ENCODE data around the gene PNP. TPM values are rescaled to one million over a fixed set of nuclear protein-coding genes. Genes with fewer than 3 reads are reported as not detected.
"Not testable (repeated sequence)": the region's sequence is repeated elsewhere in the genome, so short reads cannot be mapped to it uniquely, and the experiment has no call there.

The PNP gene
- total and polyA plus RNA-seq, 2 donors, result 12.5 to 25.9 TPM

DNA sequence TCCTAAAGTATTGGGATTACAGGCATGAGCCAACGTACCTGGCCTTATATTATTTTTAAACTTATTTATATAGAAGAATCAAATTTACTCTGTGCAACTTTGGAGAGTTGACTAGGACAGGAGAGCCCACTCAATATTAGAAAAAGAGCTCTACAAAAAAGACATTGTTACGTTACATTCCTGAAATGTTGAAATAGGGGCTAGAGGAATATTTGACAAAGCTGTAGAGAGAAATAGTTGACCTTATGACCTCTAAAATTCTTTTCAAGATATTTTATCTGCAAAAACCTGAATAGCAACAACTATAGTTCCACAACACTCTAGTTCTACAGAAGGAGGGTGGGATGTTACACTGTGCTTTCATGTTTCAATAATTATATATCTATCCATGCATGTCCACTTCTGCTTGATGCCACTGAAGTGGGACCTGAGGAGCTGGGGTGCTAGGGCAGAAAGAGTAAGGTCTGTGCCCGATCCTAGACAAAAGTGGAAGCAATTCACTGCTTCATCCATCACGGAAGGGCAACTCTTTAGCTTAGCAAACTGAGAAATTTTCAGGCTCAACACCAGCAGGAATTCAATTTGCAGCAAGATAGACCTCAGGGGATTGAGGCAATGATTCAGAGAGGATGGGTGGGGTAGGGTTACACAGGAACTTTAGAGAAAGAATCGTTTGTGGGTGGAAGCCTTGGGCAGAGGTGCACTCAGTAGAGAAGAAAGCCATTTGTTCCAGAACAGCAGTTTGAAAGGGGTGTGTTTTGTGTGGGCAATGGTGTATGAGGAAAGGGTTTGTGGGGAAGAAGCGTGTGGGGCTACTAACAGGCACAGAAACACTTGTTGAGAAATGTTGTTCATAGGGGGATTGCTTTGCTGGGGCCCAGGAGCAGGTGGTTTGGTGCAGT, 20.1 kb downstream of the PNP start:
- Histone ChIP-seq H3K27ac (ENCODE audit: low read depth) (no peak overlapping the region), H3K4me3 (ENCODE audit: low read depth, low read length) (no peak overlapping the region), H3K36me3 (ENCODE audit: insufficient read depth) (no peaks in the 10 kb centered on the region), H3K4me1 (ENCODE audit: insufficient read depth) (no peaks in the 10 kb centered on the region)
- DNase-seq (ENCODE audit: extremely low spot score), result no peak
- WGBS, result 47% methylated on average over 6 of the region's 6 CpGs

DNA sequence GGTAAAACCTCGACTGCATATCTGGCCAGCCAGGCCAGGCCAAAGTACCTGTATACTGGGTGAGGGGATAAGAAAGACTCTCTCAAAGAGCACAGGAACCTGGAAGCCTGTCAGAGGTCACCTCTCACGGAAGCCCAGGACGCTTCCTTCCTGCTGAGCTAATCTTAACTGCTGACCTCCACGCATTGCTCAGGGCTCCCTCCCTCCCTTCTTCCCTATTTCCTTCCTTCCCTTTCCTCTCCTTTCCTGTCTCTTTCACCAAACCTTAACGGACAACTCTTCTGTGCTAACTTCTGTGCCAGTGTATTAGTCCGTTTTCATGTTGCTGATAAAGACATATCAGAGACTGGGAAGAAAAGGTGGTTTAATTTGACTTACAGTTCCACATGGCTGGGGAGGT, 21.4 kb downstream of the PNP start:
- DNase-seq (ENCODE audit: extremely low spot score), result no peak
- Histone ChIP-seq H3K36me3 (ENCODE audit: insufficient read depth) (no peaks in the 10 kb centered on the region), H3K4me3 (ENCODE audit: low read depth, low read length) (no peak overlapping the region), H3K4me1 (ENCODE audit: insufficient read depth) (no peaks in the 10 kb centered on the region), H3K27ac (ENCODE audit: low read depth) (no peak overlapping the region)
- WGBS, result 55% methylated on average over 6 of the region's 6 CpGs

DNA sequence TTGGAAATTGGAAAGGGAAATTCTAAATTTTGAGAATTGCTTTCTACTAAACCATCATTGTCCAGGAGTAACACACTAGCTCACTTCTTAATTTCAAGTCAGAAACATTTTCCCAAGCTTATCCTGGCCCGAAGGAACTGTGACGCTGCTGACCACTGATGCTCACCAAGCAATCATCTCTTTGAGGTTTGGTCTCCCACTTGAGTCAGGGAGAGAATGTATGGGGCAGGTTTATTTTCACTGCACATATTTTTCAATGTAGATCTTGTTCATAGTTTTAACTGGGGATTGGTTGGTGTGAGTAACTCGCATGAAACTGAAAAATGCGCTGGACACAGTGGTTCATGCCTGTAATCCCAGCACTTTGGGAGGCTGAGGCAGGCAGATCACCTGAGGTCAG, 23.3 kb downstream of the PNP start:
- H3K4me3 ChIP-seq (ENCODE audit: low read depth, low read length), result no peak overlapping the region
- H3K27ac ChIP-seq (ENCODE audit: low read depth), result no peak overlapping the region
- no peak for DNase-seq (ENCODE audit: extremely low spot score)
- WGBS, result 92% methylated on average over 4 of the region's 4 CpGs
- no peaks in the 10 kb centered on the region for H3K4me1 ChIP-seq (ENCODE audit: insufficient read depth)
- no peaks in the 10 kb centered on the region for H3K36me3 ChIP-seq (ENCODE audit: insufficient read depth)

DNA sequence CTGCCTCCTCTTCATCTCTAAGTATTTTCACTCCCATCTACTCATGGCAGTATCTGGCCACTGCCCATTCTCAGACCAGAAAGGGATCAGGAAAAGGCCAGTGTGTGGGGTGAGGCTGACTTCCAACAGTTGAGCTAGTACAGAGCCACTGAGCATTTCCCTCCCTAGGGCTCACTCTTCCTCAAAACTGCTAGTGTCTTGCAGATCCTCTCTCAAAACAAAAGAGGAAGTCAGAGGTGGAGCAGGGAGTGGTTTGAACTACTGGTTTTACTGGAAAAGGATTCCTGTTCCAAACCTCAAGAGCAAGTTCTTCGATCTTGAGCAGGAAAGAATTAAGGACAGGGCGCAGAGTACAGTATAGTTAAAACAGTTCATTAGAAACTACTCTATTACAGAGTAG, 24.4 kb downstream of the PNP start:
- 58% methylated on average over 2 of the region's 2 CpGs for WGBS
- Histone ChIP-seq H3K4me1 (ENCODE audit: insufficient read depth) (no peaks in the 10 kb centered on the region), H3K4me3 (ENCODE audit: low read depth, low read length) (no peak overlapping the region), H3K27ac (ENCODE audit: low read depth) (no peak overlapping the region), H3K36me3 (ENCODE audit: insufficient read depth) (no peaks in the 10 kb centered on the region)
- DNase-seq (ENCODE audit: extremely low spot score), result no peak

DNA sequence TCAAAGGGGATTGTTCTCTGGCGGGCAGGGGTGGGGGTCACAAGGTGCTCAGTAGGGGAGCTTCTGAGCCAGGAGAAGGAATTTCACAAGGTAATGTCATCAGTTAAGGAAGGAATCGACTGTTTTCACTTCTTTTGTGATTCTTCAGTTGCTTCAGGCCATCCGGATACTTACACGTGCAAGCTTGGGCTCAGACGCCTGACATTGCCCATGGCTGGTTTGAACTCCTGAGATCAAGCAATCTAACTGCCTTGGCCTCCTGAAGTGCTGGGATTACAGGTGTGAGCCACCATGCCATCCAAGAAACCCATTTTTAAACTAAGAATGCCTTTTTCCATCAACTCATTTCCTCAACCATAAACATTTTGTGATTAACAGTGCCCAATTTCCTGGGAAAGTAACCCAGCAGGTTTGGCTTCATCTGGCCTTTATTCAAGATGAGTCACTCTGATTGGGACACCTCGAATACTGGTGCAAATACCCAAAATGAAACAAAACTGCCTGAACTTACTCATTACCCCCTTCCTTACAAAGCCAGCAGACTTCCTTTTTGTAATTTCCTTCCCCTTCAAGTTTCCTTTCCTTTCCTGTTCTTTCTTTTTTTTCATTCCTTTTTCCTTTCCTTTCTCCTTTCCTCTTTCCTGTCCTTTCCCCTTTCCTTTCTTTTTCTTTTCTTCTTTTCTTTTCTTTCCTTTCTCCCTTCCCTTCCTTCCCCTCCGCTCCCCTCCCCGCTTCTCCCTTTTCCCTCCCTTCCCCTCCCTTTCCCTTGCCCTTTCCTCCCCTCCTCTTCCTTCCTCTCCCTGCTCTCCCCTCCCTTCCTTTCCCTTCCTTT, 25.9 kb downstream of the PNP start:
- H3K27ac ChIP-seq (ENCODE audit: low read depth), result no peak overlapping the region
- 72% methylated on average over 8 of the region's 8 CpGs for WGBS
- H3K4me3 ChIP-seq (ENCODE audit: low read depth, low read length), result no peak overlapping the region
- H3K4me1 ChIP-seq (ENCODE audit: insufficient read depth), result no peaks in the 10 kb centered on the region
- no peak for DNase-seq (ENCODE audit: extremely low spot score)
- no peaks in the 10 kb centered on the region for H3K36me3 ChIP-seq (ENCODE audit: insufficient read depth)

DNA sequence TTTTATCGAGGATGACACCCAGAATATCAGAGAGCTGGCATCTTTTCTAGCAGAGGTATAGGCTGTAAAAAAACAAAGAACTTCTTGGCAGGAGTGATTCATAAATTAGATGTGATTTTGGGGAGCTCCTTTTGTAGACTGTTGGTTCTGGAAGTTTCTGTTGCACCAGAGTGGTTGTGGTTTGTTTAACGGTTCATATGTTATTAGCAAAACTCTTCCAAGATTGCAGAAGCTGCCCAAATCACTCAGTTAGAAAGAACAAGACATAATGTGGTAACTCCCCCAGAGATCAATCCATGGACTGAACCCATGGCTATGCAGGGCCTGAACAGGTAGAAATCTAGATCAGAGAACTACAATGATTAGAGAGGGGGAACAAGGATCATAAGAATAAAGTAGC, 29.4 kb downstream of the PNP start:
- no peak overlapping the region for H3K27ac ChIP-seq (ENCODE audit: low read depth)
- no peaks in the 10 kb centered on the region for H3K4me1 ChIP-seq (ENCODE audit: insufficient read depth)
- H3K36me3 ChIP-seq (ENCODE audit: insufficient read depth), result no peaks in the 10 kb centered on the region
- 83% methylated on average over 2 of the region's 2 CpGs for WGBS
- H3K4me3 ChIP-seq (ENCODE audit: low read depth, low read length), result no peak overlapping the region
- DNase-seq (ENCODE audit: extremely low spot score), result no peak

DNA sequence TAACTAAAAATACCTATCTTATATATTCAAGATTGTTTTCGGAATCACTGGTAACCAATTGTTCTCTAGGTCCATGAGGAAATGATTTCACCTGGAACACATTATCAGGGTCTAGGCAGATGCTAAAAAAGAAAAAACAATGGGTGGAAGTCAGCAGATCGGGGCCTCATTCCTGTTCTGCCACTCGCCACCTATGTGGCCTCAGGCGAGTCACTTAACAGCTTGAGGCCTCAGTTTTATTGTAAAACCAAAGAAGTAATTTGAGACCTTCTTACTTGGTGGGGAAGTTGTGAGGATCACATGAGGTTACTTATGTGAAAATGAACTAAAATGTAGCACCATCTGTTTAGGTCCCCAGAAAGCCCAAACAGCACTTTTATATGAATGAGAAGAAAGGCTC, 29.9 kb downstream of the PNP start:
- 53% methylated on average over 4 of the region's 4 CpGs for WGBS
- DNase-seq (ENCODE audit: extremely low spot score), result no peak
- no peak overlapping the region for H3K27ac ChIP-seq (ENCODE audit: low read depth)
- H3K36me3 ChIP-seq (ENCODE audit: insufficient read depth), result no peaks in the 10 kb centered on the region
- H3K4me3 ChIP-seq (ENCODE audit: low read depth, low read length), result no peak overlapping the region
- H3K4me1 ChIP-seq (ENCODE audit: insufficient read depth), result no peaks in the 10 kb centered on the region

DNA sequence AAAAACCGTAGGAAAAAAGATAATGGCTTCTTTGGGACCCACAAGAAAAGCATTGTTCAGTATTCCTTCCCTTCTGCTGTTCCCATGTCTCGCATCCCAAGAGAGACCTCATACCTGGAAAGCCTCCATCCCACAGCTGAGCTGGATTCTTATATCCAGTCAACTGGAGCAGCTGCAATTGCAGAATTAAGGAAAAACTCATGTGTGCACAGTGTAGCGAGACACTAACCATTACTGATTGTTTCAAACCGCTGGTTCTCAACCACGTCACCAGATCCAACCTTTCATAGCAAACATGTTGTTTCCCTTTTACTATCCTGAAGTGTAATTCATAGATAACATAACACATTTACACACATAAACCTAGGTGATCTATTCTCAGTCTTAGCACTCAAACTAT, 30.7 kb downstream of the PNP start:
- Histone ChIP-seq H3K36me3 (ENCODE audit: insufficient read depth) (no peaks in the 10 kb centered on the region), H3K4me3 (ENCODE audit: low read depth, low read length) (no peak overlapping the region), H3K4me1 (ENCODE audit: insufficient read depth) (no peaks in the 10 kb centered on the region), H3K27ac (ENCODE audit: low read depth) (no peak overlapping the region)
- no peak for DNase-seq (ENCODE audit: extremely low spot score)
- WGBS, result 87% methylated on average over 5 of the region's 5 CpGs

DNA sequence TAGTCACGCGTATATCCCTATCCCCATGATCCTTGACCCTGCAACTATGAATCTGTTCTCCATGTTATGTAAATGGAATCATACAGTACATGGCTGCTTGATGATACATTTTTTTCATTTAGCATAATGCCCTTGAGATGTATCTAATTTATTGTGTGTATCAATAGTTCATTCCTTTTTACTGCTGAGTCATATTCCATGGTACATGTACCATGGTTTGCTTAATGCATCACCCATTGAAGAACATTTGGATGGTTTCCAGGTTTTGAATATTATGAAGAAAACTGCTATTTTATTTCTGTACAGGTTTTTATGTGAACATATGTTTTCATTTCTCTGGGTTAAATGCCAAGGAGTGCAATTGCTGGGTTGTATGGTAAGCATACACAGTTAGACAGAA, 32.1 kb downstream of the PNP start:
- 92% methylated on average over 2 of the region's 2 CpGs for WGBS
- Histone ChIP-seq H3K36me3 (ENCODE audit: insufficient read depth) (no peaks in the 10 kb centered on the region), H3K27ac (ENCODE audit: low read depth) (no peak overlapping the region), H3K4me3 (ENCODE audit: low read depth, low read length) (no peak overlapping the region), H3K4me1 (ENCODE audit: insufficient read depth) (no peaks in the 10 kb centered on the region)
- DNase-seq (ENCODE audit: extremely low spot score), result no peak

DNA sequence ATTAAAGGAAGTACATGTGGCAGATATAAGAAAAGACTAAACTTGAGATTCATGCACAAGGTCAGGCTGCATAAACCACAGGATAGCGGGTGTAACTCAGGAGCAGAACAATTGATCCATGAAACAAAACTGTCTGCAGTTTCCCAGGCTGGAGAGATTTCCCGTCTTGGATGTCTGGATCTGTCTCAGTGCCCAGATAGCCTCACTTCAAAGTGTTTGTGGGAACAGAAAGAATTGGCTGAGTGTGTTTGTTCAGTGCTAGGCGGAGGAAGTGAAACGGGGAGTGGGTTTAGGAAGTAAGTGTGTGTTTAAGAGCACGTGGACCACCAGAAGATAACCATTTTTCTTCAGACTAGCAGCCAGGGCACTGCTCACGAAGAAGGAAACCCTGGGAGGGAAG, 34.7 kb downstream of the PNP start:
- no peak overlapping the region for H3K27ac ChIP-seq (ENCODE audit: low read depth)
- DNase-seq (ENCODE audit: extremely low spot score), result no peak
- 46% methylated on average over 6 of the region's 6 CpGs for WGBS
- H3K4me1 ChIP-seq (ENCODE audit: insufficient read depth), result no peaks in the 10 kb centered on the region
- H3K4me3 ChIP-seq (ENCODE audit: low read depth, low read length), result no peak overlapping the region
- no peaks in the 10 kb centered on the region for H3K36me3 ChIP-seq (ENCODE audit: insufficient read depth)

DNA sequence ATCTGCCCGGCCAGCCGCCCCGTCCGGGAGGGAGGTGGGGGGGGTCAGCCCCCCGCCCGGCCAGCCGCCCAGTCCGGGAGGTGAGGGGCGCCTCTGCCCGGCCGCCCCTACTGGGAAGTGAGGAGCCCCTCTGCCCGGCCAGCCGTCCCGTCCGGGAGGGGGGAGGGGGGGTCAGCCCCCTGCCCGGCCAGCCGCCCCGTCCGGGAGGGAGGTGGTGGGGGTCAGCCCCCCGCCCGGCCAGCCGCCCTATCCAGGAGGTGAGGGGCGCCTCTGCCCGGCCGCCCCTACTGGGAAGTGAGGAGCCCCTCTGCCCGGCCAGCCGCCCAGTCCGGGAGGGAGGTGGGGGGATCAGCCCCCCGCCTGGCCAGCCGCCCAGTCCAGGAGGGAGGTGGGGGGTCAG, 37.1 kb downstream of the PNP start:
- not testable (repeated sequence) for H3K4me3 ChIP-seq (ENCODE audit: low read depth, low read length); H3K4me1 ChIP-seq (ENCODE audit: insufficient read depth); H3K36me3 ChIP-seq (ENCODE audit: insufficient read depth); DNase-seq (ENCODE audit: extremely low spot score); H3K27ac ChIP-seq (ENCODE audit: low read depth)
- 92% methylated on average over 11 of the region's 30 CpGs for WGBS

DNA sequence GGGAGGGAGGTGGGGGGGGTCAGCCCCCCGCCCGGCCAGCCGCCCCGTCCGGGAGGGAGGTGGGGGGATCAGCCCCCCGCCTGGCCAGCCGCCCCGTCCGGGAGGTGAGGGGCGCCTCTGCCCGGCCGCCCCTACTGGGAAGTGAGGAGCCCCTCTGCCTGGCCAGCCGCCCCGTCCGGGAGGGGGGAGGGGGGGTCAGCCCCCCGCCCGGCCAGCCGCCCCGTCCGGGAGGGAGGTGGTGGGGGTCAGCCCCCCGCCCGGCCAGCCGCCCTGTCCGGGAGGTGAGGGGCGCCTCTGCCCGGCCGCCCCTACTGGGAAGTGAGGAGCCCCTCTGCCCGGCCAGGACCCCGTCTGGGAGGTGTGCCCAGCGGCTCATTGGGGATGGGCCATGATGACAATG, 37.5 kb downstream of the PNP start:
- WGBS, result no CpG with 5 or more reads among the region's 30 CpGs
- H3K4me3 ChIP-seq (ENCODE audit: low read depth, low read length); H3K4me1 ChIP-seq (ENCODE audit: insufficient read depth); DNase-seq (ENCODE audit: extremely low spot score); H3K27ac ChIP-seq (ENCODE audit: low read depth); H3K36me3 ChIP-seq (ENCODE audit: insufficient read depth): not testable (repeated sequence)

DNA sequence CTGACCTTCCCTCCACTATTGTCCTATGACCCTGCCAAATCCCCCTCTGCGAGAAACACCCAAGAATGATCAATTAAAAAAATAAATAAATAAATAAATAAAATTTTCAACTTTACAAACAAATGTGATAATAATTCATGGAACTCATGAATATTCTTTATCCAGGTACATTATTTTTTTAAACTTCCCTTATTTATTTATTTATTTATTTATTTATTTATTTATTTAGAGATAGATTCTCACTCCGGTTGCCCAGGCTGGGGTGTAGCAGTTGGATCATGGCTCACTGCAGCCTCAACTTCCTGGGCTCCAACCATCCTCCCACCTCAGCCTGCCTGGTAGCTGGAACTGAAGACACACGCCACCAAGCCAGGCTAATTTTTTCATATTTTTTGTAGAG, 38.3 kb downstream of the PNP start:
- WGBS, result 91% methylated on average over 3 of the region's 3 CpGs
- not testable (repeated sequence) for DNase-seq (ENCODE audit: extremely low spot score); H3K4me3 ChIP-seq (ENCODE audit: low read depth, low read length); H3K4me1 ChIP-seq (ENCODE audit: insufficient read depth); H3K27ac ChIP-seq (ENCODE audit: low read depth); H3K36me3 ChIP-seq (ENCODE audit: insufficient read depth)

DNA sequence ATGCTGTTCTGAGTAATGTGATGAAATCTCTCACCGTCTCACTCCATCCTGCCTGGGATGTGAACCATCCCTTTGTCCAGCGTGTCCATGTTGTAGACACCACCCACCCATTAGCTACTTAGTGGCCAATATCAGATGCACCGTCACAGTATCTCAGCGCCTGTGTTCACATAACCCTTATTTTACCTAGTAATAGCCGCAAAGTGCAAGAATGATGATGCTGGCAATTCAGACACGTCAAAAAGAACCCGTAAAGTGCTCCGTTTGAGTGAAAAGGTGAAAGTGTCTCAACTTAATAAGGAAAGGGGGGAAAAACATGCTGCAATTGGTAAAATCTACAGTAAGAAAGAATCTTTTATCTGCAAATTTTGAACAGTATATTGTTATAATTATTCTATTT, 39.2 kb downstream of the PNP start:
- 87% methylated on average over 8 of the region's 8 CpGs for WGBS
- DNase-seq (ENCODE audit: extremely low spot score), result no peak
- Histone ChIP-seq H3K27ac (ENCODE audit: low read depth) (no peak overlapping the region), H3K4me3 (ENCODE audit: low read depth, low read length) (no peak overlapping the region), H3K4me1 (ENCODE audit: insufficient read depth) (no peaks in the 10 kb centered on the region), H3K36me3 (ENCODE audit: insufficient read depth) (no peaks in the 10 kb centered on the region)
